ENCODE data around the gene BRD4. TPM values are rescaled to one million over a fixed set of nuclear protein-coding genes. Genes with fewer than 3 reads are reported as not detected.
A peak's percentile ranks its signal among the peaks of the same experiment; 100 is the strongest.

Gene BRD4
- total RNA-seq, 1 experiment from 2014 or later, result 144 TPM

GRCh38 chr19:15324791-15325519, 7.4 kb downstream of the BRD4 start:
- Histone ChIP-seq H4K8ac (replicated peaks; ENCODE audit: insufficient read length, low read depth, low read length) (no peak overlapping the region), H3T11ph (ENCODE audit: low read length) (no peak overlapping the region), H3K23ac (ENCODE audit: insufficient read length, low read depth, low read length) (no peak overlapping the region), H2BK15ac (ENCODE audit: low read depth, low read length) (0 out of 2 replicates have a peak overlapping the region, but pooled peaks have one; percentile 9), H4K20me1 (ENCODE audit: control insufficient read depth, insufficient read depth, insufficient read length) (peaks cover 5% of the 10 kb centered on the region), H2AFZ (ENCODE audit: low read length) (no peak overlapping the region), H3K27me3 (ENCODE audit: insufficient read depth, low read length) (no peaks in the 10 kb centered on the region), H4K91ac (ENCODE audit: insufficient read length, low read depth, low read length) (no peak overlapping the region), H2AK5ac (ENCODE audit: insufficient read length, low read length) (no peak overlapping the region), H3K9ac (ENCODE audit: extremely low read depth, insufficient read length, low read length) (no peak overlapping the region), H2BK120ac (ENCODE audit: low read depth, low read length, poor library complexity, severe bottlenecking) (no peak overlapping the region), H3K4ac (ENCODE audit: low read depth, low read length) (no peak overlapping the region), H3K23me2 (ENCODE audit: insufficient read length, low read depth, low read length, poor library complexity, severe bottlenecking) (peaks cover 2% of the 10 kb centered on the region), H2BK20ac (ENCODE audit: low read depth, low read length, poor library complexity, severe bottlenecking) (no peak overlapping the region), H3K18ac (ENCODE audit: insufficient read length, low read depth, low read length) (no peak overlapping the region), H3K14ac (ENCODE audit: insufficient read depth, low read length) (no peak overlapping the region; the same call in 1 of the 2 replicates), H3K4me1 (ENCODE audit: insufficient read depth, low read length) (no peaks in the 10 kb centered on the region; the same call in 1 of the 2 replicates), H4K5ac (ENCODE audit: insufficient read length, low read depth, low read length) (no peak overlapping the region), H3K27ac (ENCODE audit: insufficient read length, low read depth, low read length) (no peak overlapping the region), H3K79me1 (ENCODE audit: insufficient read depth, low read depth, low read length, poor library complexity, severe bottlenecking) (no peaks in the 10 kb centered on the region), H3K9me3 (ENCODE audit: control insufficient read depth, low read depth, low read length) (no peaks in the 10 kb centered on the region), H3K79me2 (ENCODE audit: insufficient read depth, low read length) (peaks cover 82% of the 10 kb centered on the region), H2BK5ac (ENCODE audit: insufficient read length, low read length) (no peak overlapping the region), H3K4me2 (ENCODE audit: insufficient read depth, insufficient read length, low read length) (no peak overlapping the region), H2BK12ac (ENCODE audit: insufficient read length, low read depth, low read length) (no peak overlapping the region), H3K56ac (ENCODE audit: insufficient read length, low read depth, low read length) (no peak overlapping the region)
- Mint-ChIP-seq H3K36me3 (ENCODE audit: insufficient read depth in 1 of 3, low read depth in 3 of 3) (peaks cover 2 to 15% (median 4%) of the 10 kb centered on the region in 3 experiments; a peak in 4 of 7 replicates), H3K27me3 (ENCODE audit: low read depth) (no peaks in the 10 kb centered on the region), H3K27ac (peak overlapping the region; percentile 45 to 82 (median 73); a peak in 5 of 7 replicates), H3K9me3 (no peaks in the 10 kb centered on the region), H3K4me1 (peaks cover 67 to 71% of the 10 kb centered on the region in 2 experiments), H3K4me3 (peak overlapping the region in 1 of 2 experiments; percentile 28; a peak in 4 of 5 replicates)
- no CpG with 5 or more reads among the region's 6 CpGs for WGBS (ENCODE audit: extremely low coverage, insufficient read length, low lambda C conversion rate)
- no peak for TF ChIP-seq CTCF (conservative IDR thresholded peaks at IDR 0.05)
- DNase-seq, result peak; percentile 37
